Stimulated activated memory B cell treated with anti-CD40 and anti-IgM and Interleukin-4, amounts not matched to agents 10 μg/mL and 1 μg/mL and 100 μg/mL, for 72 hours (primary cell): ENCODE data around the gene SLC38A5.

Source experiments
- ATAC-seq: fragments of 150-1000 bp; cut with Tn5 transposase; 2 replicates; pipeline ENCODE4 v1.10.0; 2021
- H3K27ac Mint-ChIP-seq: one replicate; pipeline ENCODE4 v1.8.0; 2022; ENCODE audit warnings: mild to moderate bottlenecking, mixed read lengths
- H3K27me3 Mint-ChIP-seq: one replicate; pipeline ENCODE4 v1.8.0; 2022; ENCODE audit warnings: mixed read lengths
- H3K36me3 Mint-ChIP-seq: one replicate; pipeline ENCODE4 v1.8.0; 2022; ENCODE audit warnings: mixed read lengths
- H3K4me1 Mint-ChIP-seq: one replicate; pipeline ENCODE4 v1.8.0; 2022; ENCODE audit warnings: mixed read lengths
- H3K4me3 Mint-ChIP-seq: one replicate; pipeline ENCODE4 v1.8.0; 2022; ENCODE audit warnings: mild to moderate bottlenecking, moderate library complexity, mixed read lengths
- H3K9me3 Mint-ChIP-seq: one replicate; pipeline ENCODE4 v1.8.0; 2022; ENCODE audit warnings: mixed read lengths

The SLC38A5 gene

DNA sequence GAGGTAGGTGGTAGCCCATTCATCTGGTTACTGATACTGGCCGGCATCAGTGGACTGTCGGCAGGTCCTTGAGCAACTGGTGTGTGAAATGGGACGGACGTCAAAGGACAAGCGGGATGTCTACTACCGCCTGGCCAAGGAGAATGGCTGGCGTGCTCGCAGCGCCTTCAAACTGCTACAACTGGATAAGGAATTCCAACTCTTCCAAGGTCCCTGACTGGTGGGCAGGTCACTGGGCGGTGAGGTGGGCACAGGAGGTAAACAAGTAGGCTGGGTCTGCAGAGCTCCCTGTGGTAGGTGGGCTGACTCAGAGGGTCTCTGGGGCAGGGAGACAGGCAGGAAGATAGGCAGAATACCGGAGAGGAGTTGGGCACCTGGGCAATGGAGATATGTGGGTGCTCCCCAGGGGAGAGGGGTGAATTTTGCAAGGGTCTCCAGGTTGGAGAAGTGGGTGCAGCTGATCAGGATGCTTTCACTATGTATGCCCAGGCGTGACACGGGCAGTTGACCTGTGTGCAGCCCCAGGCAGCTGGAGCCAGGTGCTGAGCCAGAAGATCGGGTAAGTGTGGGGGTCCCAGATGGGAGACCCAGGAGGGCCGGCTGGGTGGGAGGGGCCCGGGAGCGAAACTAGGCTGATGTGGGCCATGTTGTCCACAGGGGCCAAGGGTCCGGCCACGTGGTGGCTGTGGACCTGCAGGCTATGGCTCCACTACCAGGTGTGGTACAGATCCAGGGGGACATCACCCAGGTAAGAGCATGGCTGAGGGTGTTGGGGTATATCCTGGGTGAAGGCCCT, 8.1 kb upstream of the SLC38A5 start:
- Mint-ChIP-seq H3K27ac (peak overlapping the region; percentile 94), H3K9me3 (no peaks in the 10 kb centered on the region), H3K36me3 (peaks cover 40% of the 10 kb centered on the region), H3K4me1 (peaks cover 23% of the 10 kb centered on the region), H3K4me3 (no peak overlapping the region), H3K27me3 (no peaks in the 10 kb centered on the region)
- no peak for ATAC-seq

DNA sequence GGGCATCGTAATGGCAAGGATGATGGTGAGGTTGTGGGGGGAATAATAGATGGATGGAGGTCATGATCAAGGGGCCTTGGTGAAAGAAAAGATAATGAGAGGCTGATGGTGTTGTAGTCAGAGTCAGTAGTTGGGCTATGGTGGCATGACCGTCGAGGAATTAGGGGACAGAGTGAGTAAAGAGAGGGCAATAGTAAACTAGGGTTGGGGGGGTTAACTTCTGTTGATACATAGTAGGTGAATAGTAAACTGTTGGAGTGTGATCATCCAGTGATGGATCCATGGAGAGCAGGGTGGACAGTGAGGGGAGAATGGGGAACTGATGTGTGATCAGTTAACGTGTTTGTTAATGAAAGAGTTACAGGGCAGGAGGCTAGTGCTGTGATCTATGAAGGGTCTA, 6.9 kb upstream of the SLC38A5 start:
- no peak for ATAC-seq
- H3K4me1 Mint-ChIP-seq: peaks cover 23% of the 10 kb centered on the region
- peak overlapping the region; percentile 81 for H3K4me3 Mint-ChIP-seq
- no peaks in the 10 kb centered on the region for H3K9me3 Mint-ChIP-seq
- peaks cover 37% of the 10 kb centered on the region for H3K36me3 Mint-ChIP-seq
- H3K27me3 Mint-ChIP-seq: no peaks in the 10 kb centered on the region
- peak overlapping the region; percentile 94 for H3K27ac Mint-ChIP-seq

DNA sequence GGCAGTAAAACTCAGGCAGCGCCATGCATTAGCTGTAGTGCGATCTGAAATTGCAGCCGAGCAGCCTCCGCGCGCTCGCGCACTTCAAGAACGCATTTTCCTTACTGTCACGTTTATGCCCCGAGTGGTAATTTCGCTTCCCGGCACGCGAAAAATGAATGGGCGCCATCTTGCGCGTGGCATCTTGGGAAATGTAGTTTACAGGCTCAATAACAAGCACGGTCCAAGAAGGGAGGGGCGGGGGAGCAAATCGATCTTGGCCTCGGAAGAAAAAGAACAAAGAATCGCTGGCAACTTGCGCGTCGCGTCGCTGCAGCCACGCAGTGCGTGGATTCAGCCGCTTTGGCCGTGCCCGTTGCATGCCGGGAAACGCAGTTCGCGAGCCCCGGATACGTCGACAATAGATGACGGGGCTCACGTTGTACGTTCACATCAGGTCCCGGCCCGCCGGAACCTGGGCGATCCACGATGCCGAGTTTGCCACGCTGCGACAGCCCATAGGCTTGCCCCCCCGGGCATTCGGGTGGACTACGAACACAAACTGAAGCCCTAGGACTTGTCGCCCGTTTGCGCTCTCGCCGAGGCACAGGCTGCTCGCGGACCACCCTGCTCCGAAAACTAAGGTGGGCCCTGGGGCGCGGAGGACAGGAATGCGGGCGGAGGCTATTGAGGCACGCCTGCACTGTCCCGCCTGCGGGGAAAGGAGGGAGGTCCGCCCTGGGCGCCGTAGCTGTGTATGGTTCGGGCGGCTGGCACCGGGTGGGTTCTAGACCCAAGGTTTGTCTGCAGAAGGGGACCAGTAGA, 5.9 kb upstream of the SLC38A5 start, which contains the start of gene FTSJ1:
Gene FTSJ1 (plus strand): TSS at position 426 of the 804 bp plus-strand sequence. CDS start 1,849 bp downstream, outside the sequence.
- H3K4me1 Mint-ChIP-seq: peaks cover 23% of the 10 kb centered on the region
- H3K27ac Mint-ChIP-seq: peak within 1 kb of the TSS; percentile 94
- ATAC-seq: peak; percentile 98
- H3K27me3 Mint-ChIP-seq: no peaks in the 10 kb centered on the region
- H3K36me3 Mint-ChIP-seq: peaks cover 33% of the 10 kb centered on the region
- peak within 1 kb of the TSS; percentile 81 for H3K4me3 Mint-ChIP-seq
- no peaks in the 10 kb centered on the region for H3K9me3 Mint-ChIP-seq

DNA sequence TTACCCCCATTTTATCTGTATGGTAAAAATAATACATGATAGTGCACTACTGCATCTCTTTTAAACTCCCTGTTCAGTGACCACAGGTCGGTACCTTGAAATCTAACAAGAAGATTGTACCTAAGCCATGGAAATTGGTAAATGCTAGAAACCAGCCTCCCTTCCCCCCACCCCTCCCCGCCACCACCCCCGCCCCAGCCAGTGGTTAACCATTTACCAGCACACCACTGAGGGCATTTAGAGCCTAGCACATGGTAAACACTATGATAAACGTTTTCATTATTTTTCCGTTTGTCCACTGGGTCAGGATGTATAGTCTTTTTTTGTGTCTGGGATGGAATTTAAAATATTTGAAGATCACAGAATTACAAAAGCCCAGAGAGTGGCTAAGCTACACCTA, 5.2 kb upstream of the SLC38A5 start:
- H3K36me3 Mint-ChIP-seq: peaks cover 26% of the 10 kb centered on the region
- ATAC-seq: no peak
- H3K4me1 Mint-ChIP-seq: peaks cover 23% of the 10 kb centered on the region
- no peaks in the 10 kb centered on the region for H3K27me3 Mint-ChIP-seq
- peak overlapping the region; percentile 81 for H3K4me3 Mint-ChIP-seq
- no peaks in the 10 kb centered on the region for H3K9me3 Mint-ChIP-seq
- H3K27ac Mint-ChIP-seq: peak overlapping the region; percentile 94

DNA sequence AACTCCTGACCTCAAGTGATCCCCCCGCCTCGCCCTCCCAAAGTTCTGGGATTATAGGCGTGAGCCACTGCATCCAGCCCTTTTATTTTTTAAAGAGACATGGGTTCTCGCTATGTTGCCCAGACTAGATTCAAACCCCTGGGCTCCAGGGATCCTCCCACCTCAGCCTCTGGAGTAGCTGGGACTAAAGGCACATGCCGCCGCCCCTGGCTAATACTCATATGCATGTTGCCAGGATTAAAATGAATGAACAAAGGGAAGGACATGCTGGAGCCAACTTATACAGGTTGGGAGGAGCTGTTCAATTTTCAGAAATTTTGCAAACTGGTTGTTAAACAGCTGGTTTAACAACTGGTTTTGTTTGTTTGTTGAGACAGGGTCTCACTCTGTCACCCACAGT, 4.5 kb upstream of the SLC38A5 start:
- peaks cover 22% of the 10 kb centered on the region for H3K36me3 Mint-ChIP-seq
- ATAC-seq: no peak
- H3K27me3 Mint-ChIP-seq: no peaks in the 10 kb centered on the region
- peak overlapping the region; percentile 81 for H3K4me3 Mint-ChIP-seq
- peak overlapping the region; percentile 94 for H3K27ac Mint-ChIP-seq
- no peaks in the 10 kb centered on the region for H3K9me3 Mint-ChIP-seq
- H3K4me1 Mint-ChIP-seq: peaks cover 26% of the 10 kb centered on the region

DNA sequence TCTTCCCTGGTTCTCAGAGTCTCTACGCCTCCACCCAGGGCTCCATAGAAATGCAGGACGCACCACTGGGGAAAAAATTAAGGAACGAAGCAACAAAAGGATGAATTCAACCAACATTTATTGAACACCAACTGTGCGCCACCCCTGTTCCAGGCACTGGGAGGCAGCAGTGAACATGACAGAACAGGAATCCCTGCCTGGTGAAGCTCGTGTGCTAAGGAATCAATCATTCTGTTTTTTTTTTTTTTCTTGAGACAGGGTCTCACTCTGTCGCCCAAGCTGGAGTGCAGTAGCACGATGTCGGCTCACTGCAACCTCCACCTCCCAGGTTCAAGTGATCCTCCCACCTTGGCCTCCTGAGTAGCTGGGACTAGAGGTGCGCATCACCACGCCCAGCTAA, 4.1 kb upstream of the SLC38A5 start:
- no peak overlapping the region for H3K27ac Mint-ChIP-seq
- H3K9me3 Mint-ChIP-seq: no peaks in the 10 kb centered on the region
- no peaks in the 10 kb centered on the region for H3K27me3 Mint-ChIP-seq
- H3K4me1 Mint-ChIP-seq: peaks cover 31% of the 10 kb centered on the region
- no peak for ATAC-seq
- H3K4me3 Mint-ChIP-seq: no peak overlapping the region
- H3K36me3 Mint-ChIP-seq: peaks cover 19% of the 10 kb centered on the region

DNA sequence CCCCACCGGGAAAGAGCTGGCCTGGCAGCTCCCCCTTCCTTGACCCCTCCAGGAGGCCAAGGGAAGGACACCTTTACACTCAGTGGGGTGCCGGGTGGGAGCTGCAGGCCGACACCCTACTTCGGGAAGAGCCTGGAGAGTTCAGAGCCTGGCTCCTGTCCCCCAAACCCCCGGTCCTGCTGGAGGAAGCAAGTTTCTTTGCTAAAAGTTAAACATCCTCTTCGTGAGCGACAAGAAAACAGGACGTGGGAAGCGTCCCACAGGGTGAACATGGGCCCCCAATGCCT, 3.6 kb upstream of the SLC38A5 start:
- no peak overlapping the region for H3K27ac Mint-ChIP-seq
- H3K27me3 Mint-ChIP-seq: no peaks in the 10 kb centered on the region
- ATAC-seq: no peak

DNA sequence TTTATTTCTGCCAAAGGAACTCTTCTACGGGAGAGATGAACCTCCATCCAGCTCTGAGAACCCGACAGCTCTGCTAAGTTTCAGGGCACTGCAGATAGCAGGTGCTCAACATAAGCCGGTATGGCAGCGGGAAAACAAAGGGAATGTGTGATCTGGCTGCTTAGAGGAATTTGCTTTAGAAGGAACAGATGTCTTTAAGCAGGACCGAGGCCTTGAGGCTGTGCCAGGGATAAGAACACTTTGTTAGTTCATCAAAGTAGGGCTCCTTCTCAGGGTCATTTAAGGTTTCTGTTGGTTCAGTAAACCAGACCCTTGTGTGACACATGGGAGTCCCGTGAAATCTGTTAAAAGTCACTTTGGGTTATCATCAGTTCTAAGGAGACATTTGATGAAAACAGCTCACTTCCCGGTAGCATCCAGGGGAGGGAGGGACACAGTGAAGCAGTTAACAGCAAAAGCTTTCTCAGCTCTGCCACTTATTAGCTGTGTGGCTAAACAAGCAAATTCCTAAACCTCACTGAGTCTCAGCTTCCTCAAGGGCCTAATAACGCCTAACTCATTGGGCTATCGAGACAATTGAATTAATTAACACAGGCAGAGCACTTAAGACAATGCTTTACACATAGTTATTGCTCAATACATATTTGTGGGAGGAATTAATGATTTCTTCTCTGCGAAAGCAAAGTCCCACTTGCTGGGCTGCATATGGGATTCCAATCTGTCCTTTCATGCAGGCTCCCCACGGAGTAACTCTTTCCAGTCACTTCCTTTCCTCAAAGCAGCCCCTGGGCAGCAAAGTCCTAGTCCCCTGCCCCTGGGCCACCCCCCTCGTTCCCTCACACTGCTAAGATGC, 3.0 kb upstream of the SLC38A5 start:
- Mint-ChIP-seq H3K4me3 (no peak overlapping the region), H3K36me3 (peaks cover 8% of the 10 kb centered on the region)

More for the DNA sequence above, 3.6 kb upstream of the SLC38A5 start:
- Mint-ChIP-seq H3K4me1 (peaks cover 34% of the 10 kb centered on the region), H3K9me3 (no peaks in the 10 kb centered on the region), H3K4me3 (no peak overlapping the region), H3K36me3 (peaks cover 14% of the 10 kb centered on the region)

DNA sequence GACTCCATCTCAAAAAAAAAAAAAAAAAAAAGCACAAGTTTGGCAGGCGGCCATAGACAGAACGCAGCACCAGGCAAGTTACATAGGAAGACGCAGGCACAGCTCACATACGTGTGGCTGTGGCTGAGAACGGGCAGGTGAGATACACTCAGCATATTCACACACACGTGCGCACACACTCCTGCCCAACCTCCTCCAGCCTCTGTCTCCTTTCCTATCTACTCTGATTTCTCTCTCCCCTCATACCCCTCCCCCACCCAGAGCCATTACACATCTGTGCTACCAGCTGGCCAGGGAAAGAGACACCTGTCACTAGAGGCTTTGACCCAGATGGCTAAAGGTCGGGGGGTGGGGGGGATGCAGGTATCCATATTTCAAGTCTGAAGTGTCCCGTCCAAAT, 2.2 kb upstream of the SLC38A5 start:
- no peaks in the 10 kb centered on the region for H3K9me3 Mint-ChIP-seq
- ATAC-seq: no peak
- no peak overlapping the region for H3K4me3 Mint-ChIP-seq
- H3K36me3 Mint-ChIP-seq: peaks cover under 1% of the 10 kb centered on the region
- no peak overlapping the region for H3K27ac Mint-ChIP-seq
- H3K27me3 Mint-ChIP-seq: no peaks in the 10 kb centered on the region
- peaks cover 35% of the 10 kb centered on the region for H3K4me1 Mint-ChIP-seq

More for the DNA sequence above, 3.0 kb upstream of the SLC38A5 start:
- H3K27ac Mint-ChIP-seq: no peak overlapping the region
- H3K4me1 Mint-ChIP-seq: peaks cover 35% of the 10 kb centered on the region
- ATAC-seq: no peak
- H3K9me3 Mint-ChIP-seq: no peaks in the 10 kb centered on the region
- H3K27me3 Mint-ChIP-seq: no peaks in the 10 kb centered on the region

DNA sequence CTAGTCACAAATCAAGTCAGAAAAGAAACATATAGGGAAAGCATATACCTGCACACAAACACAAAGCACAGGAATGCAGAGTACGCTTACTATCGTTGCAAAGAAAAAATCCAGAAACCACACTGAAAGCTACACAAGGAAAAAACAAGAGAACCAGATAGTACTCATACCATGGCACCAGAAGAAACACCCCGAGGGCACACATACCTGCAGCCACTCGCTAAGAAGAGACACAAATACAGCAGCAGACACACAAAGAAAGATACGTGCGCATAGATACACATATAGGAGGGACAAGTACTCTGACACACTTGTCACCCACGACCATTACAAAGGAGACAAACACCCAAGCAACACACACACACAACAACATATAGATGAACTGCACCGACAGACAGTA, 1.4 kb upstream of the SLC38A5 start:
- Mint-ChIP-seq H3K4me3 (no peak overlapping the region), H3K27me3 (no peaks in the 10 kb centered on the region), H3K36me3 (peaks cover 7% of the 10 kb centered on the region), H3K27ac (no peak overlapping the region), H3K9me3 (no peaks in the 10 kb centered on the region), H3K4me1 (peaks cover 35% of the 10 kb centered on the region)
- ATAC-seq: no peak

DNA sequence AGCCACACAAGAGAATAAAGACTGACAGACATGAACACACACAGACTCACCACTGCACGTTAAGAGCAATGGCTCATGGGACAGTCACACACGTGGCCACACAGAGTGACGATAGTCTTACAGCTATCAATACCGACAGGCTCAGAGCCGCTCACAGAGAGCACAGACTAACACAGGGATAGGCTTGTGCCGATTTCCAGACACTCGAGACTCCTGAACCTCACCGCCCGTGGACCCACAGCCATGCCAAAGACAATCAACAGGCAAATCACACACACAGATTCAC, 716 bp upstream of the SLC38A5 start:
- no peak overlapping the region for H3K4me3 Mint-ChIP-seq
- peaks cover 14% of the 10 kb centered on the region for H3K36me3 Mint-ChIP-seq
- peaks cover 40% of the 10 kb centered on the region for H3K4me1 Mint-ChIP-seq
- no peak overlapping the region for H3K27ac Mint-ChIP-seq
- H3K27me3 Mint-ChIP-seq: no peaks in the 10 kb centered on the region
- no peaks in the 10 kb centered on the region for H3K9me3 Mint-ChIP-seq
- no peak for ATAC-seq

DNA sequence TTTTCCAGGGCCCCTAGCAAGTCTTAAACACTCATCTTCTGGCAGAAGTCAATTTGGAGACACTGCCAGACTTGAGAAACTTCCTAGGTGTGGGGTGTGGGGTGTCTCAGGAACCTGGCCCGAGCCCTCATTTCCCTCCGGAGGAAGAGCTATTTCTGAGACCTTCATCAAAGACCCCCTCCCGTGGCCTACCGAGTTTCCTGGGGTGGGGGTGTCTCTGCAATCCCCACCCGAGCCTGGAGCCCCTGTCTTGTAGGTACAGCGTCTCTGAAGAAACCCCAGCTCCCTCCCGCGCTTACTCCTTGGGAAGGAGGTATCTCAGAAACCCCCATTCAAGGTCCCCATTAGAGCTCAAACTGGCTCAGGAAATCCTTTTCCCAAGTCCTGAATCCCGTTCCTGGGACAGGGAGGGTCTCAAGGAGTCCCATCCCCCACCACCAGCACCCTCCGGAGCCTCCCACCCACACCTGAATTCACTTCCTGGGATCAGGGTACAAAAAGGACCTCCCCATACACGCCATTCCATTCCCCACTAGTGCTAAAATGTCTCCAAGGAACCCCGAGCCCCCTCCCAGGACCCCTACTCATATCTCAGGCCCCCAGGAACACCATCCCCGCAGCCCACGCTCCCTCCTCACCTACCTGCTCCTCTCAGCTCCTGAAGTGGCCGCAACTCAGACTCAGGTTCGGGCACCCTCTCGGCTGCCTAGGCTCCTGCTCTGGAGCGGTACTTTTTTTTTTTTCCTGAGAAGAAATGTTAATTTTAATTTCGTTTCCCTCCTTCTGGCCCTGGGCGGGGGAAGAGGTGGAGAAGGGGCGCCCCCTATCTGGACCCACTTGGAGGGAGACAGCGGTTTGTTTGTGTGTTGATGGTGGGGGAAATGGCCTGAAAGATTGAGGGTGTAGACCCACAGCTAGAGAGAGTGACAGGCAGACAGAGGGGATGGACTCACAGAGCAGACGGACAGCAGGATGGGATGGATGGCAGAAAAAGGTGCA, 1.1 kb downstream of the SLC38A5 start:
- Mint-ChIP-seq H3K36me3 (peaks cover 26% of the 10 kb centered on the region), H3K9me3 (no peaks in the 10 kb centered on the region), H3K4me1 (peaks cover 44% of the 10 kb centered on the region), H3K4me3 (peak overlapping the region; percentile 94), H3K27me3 (no peaks in the 10 kb centered on the region), H3K27ac (peak overlapping the region; percentile 96)
- ATAC-seq: peak; percentile 54

DNA sequence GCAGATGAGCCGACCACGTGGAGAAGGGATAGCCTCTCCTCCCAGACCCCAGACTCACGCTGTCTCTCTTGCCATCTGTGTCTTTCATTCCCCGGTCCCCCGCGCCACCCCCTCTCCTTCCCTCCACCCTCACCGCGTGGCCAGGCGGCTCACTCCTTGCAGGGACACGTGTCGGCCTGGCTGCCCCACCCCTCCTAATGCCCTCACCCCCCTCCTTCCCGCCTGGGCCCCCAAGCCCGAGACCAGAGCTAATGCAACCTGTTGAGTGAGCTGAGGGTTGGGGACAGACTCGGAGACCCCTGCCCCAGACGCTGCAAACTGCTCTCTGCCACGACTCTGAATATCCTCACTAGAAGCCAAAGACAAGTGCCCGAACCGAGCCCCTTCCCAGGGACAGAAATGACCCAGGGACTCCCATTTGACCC, 1.8 kb downstream of the SLC38A5 start:
- Mint-ChIP-seq H3K9me3 (no peaks in the 10 kb centered on the region), H3K27me3 (no peaks in the 10 kb centered on the region), H3K27ac (peak overlapping the region; percentile 96), H3K4me3 (peak overlapping the region; percentile 94), H3K36me3 (peaks cover 32% of the 10 kb centered on the region), H3K4me1 (peaks cover 44% of the 10 kb centered on the region)
- ATAC-seq: peak; percentile 65

DNA sequence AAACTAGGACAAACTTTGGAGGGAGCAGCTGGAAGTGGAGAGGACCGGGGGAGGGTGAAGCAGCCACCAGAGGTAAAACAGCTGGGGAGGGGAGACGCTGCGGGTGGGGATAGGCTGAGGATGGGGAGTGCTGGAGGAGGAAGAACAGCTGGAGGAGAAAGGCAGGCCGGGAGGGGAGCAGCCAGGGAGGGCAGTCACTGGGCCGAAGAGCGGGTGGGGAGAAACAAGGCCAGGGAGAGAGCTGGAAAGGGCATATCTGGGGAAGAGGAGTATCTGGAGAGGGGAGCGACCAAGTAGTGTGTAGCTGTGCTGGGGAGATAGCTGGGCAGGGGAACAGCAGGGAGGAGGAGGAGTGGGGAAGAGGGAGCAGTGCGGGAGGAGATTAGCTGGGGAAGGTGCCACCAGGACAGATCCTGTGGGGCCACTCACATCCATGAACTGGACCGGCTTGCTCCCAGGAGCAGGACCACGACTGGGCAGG, 2.7 kb downstream of the SLC38A5 start:
- Mint-ChIP-seq H3K36me3 (peaks cover 37% of the 10 kb centered on the region), H3K4me3 (peak overlapping the region; percentile 94), H3K27me3 (no peaks in the 10 kb centered on the region), H3K9me3 (no peaks in the 10 kb centered on the region), H3K4me1 (peaks cover 44% of the 10 kb centered on the region), H3K27ac (peak overlapping the region; percentile 96)
- no peak for ATAC-seq
